Stimulated activated naive B cell treated with anti-CD40 and anti-IgM and Interleukin-4, amounts not matched to agents 10 μg/mL and 1 μg/mL and 100 μg/mL, for 72 hours (primary cell): Measurements from ENCODE around the gene CLEC5A.
A peak's percentile ranks its signal among the peaks of the same experiment; 100 is the strongest.
"Not testable (repeated sequence)": the region's sequence is repeated elsewhere in the genome, so short reads cannot be mapped to it uniquely, and the experiment has no call there.

Source experiments
- ATAC-seq, 2 donors: fragments of 150-1000 bp; cut with Tn5 transposase; replicated peaks; 2 replicates each; pipeline ENCODE4 v1.10.0; 2021; ENCODE audit warnings: moderate library complexity in 1 of 2
- DNase-seq: peaks from one replicate; pipeline ENCODE4 v3.0.0; 2021
- H3K27ac Mint-ChIP-seq: one replicate; pipeline ENCODE4 v1.8.0; 2022; ENCODE audit warnings: mild to moderate bottlenecking, mixed read lengths
- H3K27me3 Mint-ChIP-seq, 2 donors: one replicate each; pipeline ENCODE4 v1.8.0; 2022; ENCODE audit warnings: mixed read lengths in 2 of 2
- H3K36me3 Mint-ChIP-seq, 2 donors: one replicate each; pipeline ENCODE4 v1.8.0; 2022; ENCODE audit warnings: mixed read lengths in 2 of 2, mild to moderate bottlenecking in 1 of 2
- H3K4me1 Mint-ChIP-seq, 2 donors: one replicate each; pipeline ENCODE4 v1.8.0; 2022; ENCODE audit warnings: mixed read lengths in 2 of 2, mild to moderate bottlenecking in 1 of 2
- H3K4me3 Mint-ChIP-seq, 2 donors: one replicate each; pipeline ENCODE4 v1.8.0; 2022; ENCODE audit warnings: mild to moderate bottlenecking in 2 of 2, mixed read lengths in 2 of 2, moderate library complexity in 1 of 2
- H3K9me3 Mint-ChIP-seq, 2 donors: one replicate each; pipeline ENCODE4 v1.8.0; 2022; ENCODE audit warnings: mixed read lengths in 2 of 2, mild to moderate bottlenecking in 1 of 2

The CLEC5A gene

GRCh38 chr7:141946796-141947195 lies at the start of gene CLEC5A:
Gene CLEC5A (minus strand): TSS chr7:141946974. CDS start chr7:141946292, 682 bp downstream.
- Mint-ChIP-seq H3K36me3 (no peaks in the 10 kb centered on the region), H3K4me3 (no peak within 1 kb of the TSS), H3K27me3 (no peaks in the 10 kb centered on the region), H3K27ac (no peak within 1 kb of the TSS), H3K9me3 (peaks cover 7 to 8% of the 10 kb centered on the region in 2 donors), H3K4me1 (peaks cover 8 to 16% of the 10 kb centered on the region in 2 donors)
- DNase-seq (no peak), ATAC-seq (no peak)

GRCh38 chr7:141993354-141993753 lies 46.6 kb upstream of the CLEC5A start:
- DNase-seq = no peak
- Mint-ChIP-seq H3K9me3 (peaks cover 0 to 3% of the 10 kb centered on the region in 2 donors), H3K36me3 (peaks cover 0 to 2% of the 10 kb centered on the region in 2 donors), H3K4me1 (no peaks in the 10 kb centered on the region), H3K27me3 (peaks cover 8 to 12% of the 10 kb centered on the region in 2 donors), H3K4me3 (no peak overlapping the region), H3K27ac (no peak overlapping the region)
- no peak for ATAC-seq

GRCh38 chr7:141992688-141993087 lies 45.9 kb upstream of the CLEC5A start:
- Mint-ChIP-seq H3K36me3 (no peaks in the 10 kb centered on the region), H3K27ac (no peak overlapping the region), H3K4me3 (no peak overlapping the region), H3K4me1 (no peaks in the 10 kb centered on the region), H3K27me3 (peaks cover 7 to 12% of the 10 kb centered on the region in 2 donors), H3K9me3 (peaks cover 0 to 2% of the 10 kb centered on the region in 2 donors)
- DNase-seq = no peak
- ATAC-seq = no peak

GRCh38 chr7:141992156-141992555 lies 45.4 kb upstream of the CLEC5A start:
- H3K4me1 Mint-ChIP-seq = no peaks in the 10 kb centered on the region
- no peak overlapping the region for H3K4me3 Mint-ChIP-seq
- H3K27ac Mint-ChIP-seq = no peak overlapping the region
- ATAC-seq = no peak
- H3K36me3 Mint-ChIP-seq = no peaks in the 10 kb centered on the region
- peaks cover 0 to 2% of the 10 kb centered on the region in 2 donors for H3K9me3 Mint-ChIP-seq
- DNase-seq = no peak
- peaks cover 11 to 16% of the 10 kb centered on the region in 2 donors for H3K27me3 Mint-ChIP-seq

- Mint-ChIP-seq H3K4me3 (no peak overlapping the region), H3K27ac (no peak overlapping the region), H3K36me3 (no peaks in the 10 kb centered on the region), H3K27me3 (peaks cover 4 to 6% of the 10 kb centered on the region in 2 donors), H3K4me1 (no peaks in the 10 kb centered on the region), H3K9me3 (peaks cover 0 to 2% of the 10 kb centered on the region in 2 donors)
- ATAC-seq (no peak), DNase-seq (no peak)
These were observed 44.4 kb upstream of the CLEC5A start for GRCh38 chr7:141991140-141991539.

GRCh38 chr7:141990011-141990725 lies 43.4 kb upstream of the CLEC5A start:
- ATAC-seq (no peak), DNase-seq (no peak)
- Mint-ChIP-seq H3K36me3 (no peaks in the 10 kb centered on the region), H3K27ac (no peak overlapping the region), H3K27me3 (peaks cover 4 to 5% of the 10 kb centered on the region in 2 donors), H3K4me1 (no peaks in the 10 kb centered on the region), H3K4me3 (no peak overlapping the region), H3K9me3 (no peaks in the 10 kb centered on the region)

- ATAC-seq, H3K4me3 Mint-ChIP-seq, DNase-seq, H3K4me1 Mint-ChIP-seq, H3K27me3 Mint-ChIP-seq, H3K27ac Mint-ChIP-seq, H3K36me3 Mint-ChIP-seq, H3K9me3 Mint-ChIP-seq: not testable (repeated sequence)
These were observed 41.0 kb upstream of the CLEC5A start for GRCh38 chr7:141987803-141988202.

GRCh38 chr7:141986923-141987322 lies 40.1 kb upstream of the CLEC5A start:
- Mint-ChIP-seq H3K27ac (no peak overlapping the region), H3K9me3 (no peaks in the 10 kb centered on the region), H3K27me3 (peaks cover 4 to 5% of the 10 kb centered on the region in 2 donors), H3K4me3 (no peak overlapping the region), H3K4me1 (no peaks in the 10 kb centered on the region), H3K36me3 (no peaks in the 10 kb centered on the region)
- ATAC-seq = no peak
- DNase-seq = no peak

- not testable (repeated sequence) for DNase-seq, H3K36me3 Mint-ChIP-seq, H3K4me1 Mint-ChIP-seq, ATAC-seq, H3K9me3 Mint-ChIP-seq, H3K27ac Mint-ChIP-seq, H3K4me3 Mint-ChIP-seq, H3K27me3 Mint-ChIP-seq
These were observed 39.2 kb upstream of the CLEC5A start for GRCh38 chr7:141985926-141986325.

GRCh38 chr7:141979568-141979967 lies 32.8 kb upstream of the CLEC5A start:
- DNase-seq (no peak), ATAC-seq (no peak)
- no peak overlapping the region for H3K4me3 Mint-ChIP-seq
- H3K4me1 Mint-ChIP-seq = peaks cover 14 to 23% of the 10 kb centered on the region in 2 donors
- H3K9me3 Mint-ChIP-seq = peaks cover 0 to 3% of the 10 kb centered on the region in 2 donors
- no peak overlapping the region for H3K27ac Mint-ChIP-seq
- H3K27me3 Mint-ChIP-seq = no peaks in the 10 kb centered on the region
- H3K36me3 Mint-ChIP-seq = no peaks in the 10 kb centered on the region

- Mint-ChIP-seq H3K27ac (no peak overlapping the region), H3K4me3 (no peak overlapping the region), H3K27me3 (no peaks in the 10 kb centered on the region), H3K9me3 (peaks cover 0 to 3% of the 10 kb centered on the region in 2 donors), H3K36me3 (no peaks in the 10 kb centered on the region), H3K4me1 (peaks cover 14 to 23% of the 10 kb centered on the region in 2 donors)
- DNase-seq = no peak
- ATAC-seq = no peak
These were observed 31.6 kb upstream of the CLEC5A start for GRCh38 chr7:141978351-141978750.

GRCh38 chr7:141976524-141977245 lies 29.9 kb upstream of the CLEC5A start:
- DNase-seq (no peak), ATAC-seq (no peak)
- Mint-ChIP-seq H3K4me1 (peaks cover 14 to 23% of the 10 kb centered on the region in 2 donors), H3K4me3 (peak overlapping the region; percentile 85 to 88), H3K27me3 (no peaks in the 10 kb centered on the region), H3K36me3 (no peaks in the 10 kb centered on the region), H3K9me3 (peaks cover 0 to 3% of the 10 kb centered on the region in 2 donors), H3K27ac (peak overlapping the region; percentile 81)

- Mint-ChIP-seq H3K36me3 (no peaks in the 10 kb centered on the region), H3K9me3 (peaks cover 0 to 3% of the 10 kb centered on the region in 2 donors), H3K4me3 (peak overlapping the region; percentile 85 to 88), H3K4me1 (peaks cover 14 to 23% of the 10 kb centered on the region in 2 donors), H3K27ac (peak overlapping the region; percentile 81), H3K27me3 (no peaks in the 10 kb centered on the region)
- ATAC-seq (peak; percentile 88), DNase-seq (peak; percentile 38)
These were observed 29.2 kb upstream of the CLEC5A start for GRCh38 chr7:141975806-141976523.

GRCh38 chr7:141974831-141975230 lies 28.1 kb upstream of the CLEC5A start:
- DNase-seq = no peak
- Mint-ChIP-seq H3K4me3 (no peak overlapping the region), H3K4me1 (peaks cover 14 to 23% of the 10 kb centered on the region in 2 donors), H3K27ac (no peak overlapping the region), H3K9me3 (peaks cover 0 to 3% of the 10 kb centered on the region in 2 donors), H3K27me3 (no peaks in the 10 kb centered on the region), H3K36me3 (no peaks in the 10 kb centered on the region)
- ATAC-seq = no peak
